Astrocyte of the hippocampus (primary cell): Measurements from ENCODE around the gene EMC6.
"Not testable (repeated sequence)": the region's sequence is repeated elsewhere in the genome, so short reads cannot be mapped to it uniquely, and the experiment has no call there.

Experiments used
- DNase-seq: peaks from one replicate; pipeline ENCODE4 v3.0.0; 2011; ENCODE audit warnings: low read depth, low spot score

Gene EMC6

GRCh38 chr17:3681057-3681456 is 12.4 kb downstream of the EMC6 start:
- no peak for DNase-seq

- DNase-seq: no peak
These were observed 13.0 kb downstream of the EMC6 start for GRCh38 chr17:3681565-3681964.

- DNase-seq: no peak
These were observed 13.4 kb downstream of the EMC6 start for GRCh38 chr17:3682033-3682432.

GRCh38 chr17:3683054-3683511 is 14.5 kb downstream of the EMC6 start:
- peak; percentile 45 for DNase-seq

GRCh38 chr17:3685174-3685573 is 16.6 kb downstream of the EMC6 start:
- no peak for DNase-seq

GRCh38 chr17:3688027-3688553 is 19.5 kb downstream of the EMC6 start:
- no peak for DNase-seq

- no peak for DNase-seq
These were observed 20.2 kb downstream of the EMC6 start for GRCh38 chr17:3688852-3689261.

GRCh38 chr17:3689262-3690093 is 20.9 kb downstream of the EMC6 start:
- DNase-seq: no peak

- no peak for DNase-seq
These were observed 21.6 kb downstream of the EMC6 start for GRCh38 chr17:3690094-3690715.

GRCh38 chr17:3691617-3692067 is 23.0 kb downstream of the EMC6 start:
- DNase-seq: no peak

- DNase-seq: no peak
These were observed 23.7 kb downstream of the EMC6 start for GRCh38 chr17:3692346-3692745.

- DNase-seq: no peak
These were observed 24.5 kb downstream of the EMC6 start for GRCh38 chr17:3693141-3693540.

GRCh38 chr17:3693829-3694231 is 25.2 kb downstream of the EMC6 start:
- no peak for DNase-seq

- no peak for DNase-seq
These were observed 26.6 kb downstream of the EMC6 start for GRCh38 chr17:3695129-3695722.

GRCh38 chr17:3695723-3696411 is 27.3 kb downstream of the EMC6 start, which contains the start of gene P2RX5:
TSS of gene P2RX5 (minus strand) at chr17:3696155. CDS start at chr17:3696005, 150 bp downstream.
- DNase-seq: peak; percentile 42

- DNase-seq: no peak
These were observed 28.5 kb downstream of the EMC6 start for GRCh38 chr17:3697103-3697476.

- DNase-seq: no peak
These were observed 29.5 kb downstream of the EMC6 start for GRCh38 chr17:3698139-3698538.

GRCh38 chr17:3699951-3700350 is 31.3 kb downstream of the EMC6 start:
- no peak for DNase-seq

- not testable (repeated sequence) for DNase-seq
These were observed 33.5 kb downstream of the EMC6 start for GRCh38 chr17:3702041-3702539.

- no peak for DNase-seq
These were observed 36.5 kb downstream of the EMC6 start for GRCh38 chr17:3704931-3705717.

GRCh38 chr17:3705718-3705984 is 37.0 kb downstream of the EMC6 start:
- DNase-seq: not testable (repeated sequence)
